HT1080 (cell line): Measurements from ENCODE around the gene ABHD15. TPM values are rescaled to one million over a fixed set of nuclear protein-coding genes. Genes with fewer than 3 reads are reported as not detected.

Experiments
- DNase-seq: peaks from one replicate; pipeline ENCODE4 v3.0.0-alpha.2; 2015; ENCODE audit warnings: low read depth
- total RNA-seq: library from RNA; depleted of rRNA; stranded (reverse); fragments of >200 nt; shearing (Covaris generic); gene quantifications from 2 replicates; pipeline ENCODE4 v1.2.3, GENCODE V29; 2014

The ABHD15 gene
- total RNA-seq, 1 experiment from 2014 or later: 6.4 TPM

DNA sequence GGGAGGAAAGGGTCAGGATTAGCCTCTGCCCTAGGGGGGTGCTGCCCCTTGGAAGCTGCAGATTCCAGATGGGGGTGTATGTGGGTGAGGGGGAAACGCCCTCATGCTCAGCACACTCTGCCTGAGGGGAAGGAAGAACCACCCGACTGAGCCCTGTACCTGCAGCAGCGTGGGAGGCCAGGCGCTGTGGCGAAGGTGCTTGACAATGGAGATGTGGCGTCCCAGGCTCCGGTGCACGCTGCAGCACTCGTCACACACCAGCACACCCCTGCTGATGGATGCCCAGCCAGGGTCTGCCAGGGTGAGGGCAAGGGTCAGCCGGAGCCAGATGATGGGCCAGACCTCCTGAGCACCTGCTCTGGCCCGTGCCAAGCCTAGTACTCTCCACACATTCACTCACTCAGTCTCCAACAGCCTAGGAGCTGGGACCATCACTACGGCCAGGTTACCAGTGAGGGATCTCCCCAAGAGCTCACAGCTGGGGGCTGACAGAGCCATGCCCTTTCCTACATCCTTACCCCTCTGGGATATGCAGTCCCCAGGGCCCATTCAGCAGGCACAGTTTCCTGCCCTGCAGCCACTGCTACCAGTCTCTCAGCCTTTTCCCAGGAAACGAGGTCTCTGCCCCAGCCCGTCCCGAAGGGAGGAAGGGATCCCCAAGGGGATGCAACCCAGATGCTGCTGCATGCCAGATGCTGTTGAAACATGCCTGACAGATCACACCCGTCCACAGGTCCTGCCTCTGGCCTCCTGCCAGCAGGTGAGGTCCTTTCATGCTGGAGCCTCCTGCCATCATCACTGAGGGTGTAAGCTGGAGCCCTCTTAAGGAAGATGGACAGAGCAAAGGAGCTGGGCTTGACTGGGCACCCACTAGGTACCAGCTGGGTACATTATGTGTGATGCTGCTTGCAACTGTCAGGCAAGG lies 16.7 kb upstream of the ABHD15 start:
- no peak for DNase-seq

DNA sequence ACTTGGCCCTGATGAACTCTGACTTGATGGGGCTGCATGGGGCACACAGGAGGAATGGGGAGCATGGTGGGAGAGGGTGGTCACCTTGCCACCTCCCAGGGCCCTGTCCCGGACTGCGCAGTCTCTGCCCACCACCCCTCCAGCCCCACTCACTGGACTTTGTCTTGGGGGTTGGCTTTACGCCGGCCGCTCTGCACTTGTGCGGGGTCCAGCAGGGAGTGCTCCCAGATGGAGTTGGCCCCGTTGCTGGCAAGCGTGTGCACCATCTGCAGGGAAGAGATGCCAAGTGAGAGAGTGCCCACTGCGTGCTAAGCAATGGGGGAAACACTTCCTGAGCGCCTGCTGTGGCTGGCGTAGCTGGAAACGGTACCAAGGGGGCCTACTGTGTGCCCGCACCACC lies 15.9 kb upstream of the ABHD15 start:
- no peak for DNase-seq

DNA sequence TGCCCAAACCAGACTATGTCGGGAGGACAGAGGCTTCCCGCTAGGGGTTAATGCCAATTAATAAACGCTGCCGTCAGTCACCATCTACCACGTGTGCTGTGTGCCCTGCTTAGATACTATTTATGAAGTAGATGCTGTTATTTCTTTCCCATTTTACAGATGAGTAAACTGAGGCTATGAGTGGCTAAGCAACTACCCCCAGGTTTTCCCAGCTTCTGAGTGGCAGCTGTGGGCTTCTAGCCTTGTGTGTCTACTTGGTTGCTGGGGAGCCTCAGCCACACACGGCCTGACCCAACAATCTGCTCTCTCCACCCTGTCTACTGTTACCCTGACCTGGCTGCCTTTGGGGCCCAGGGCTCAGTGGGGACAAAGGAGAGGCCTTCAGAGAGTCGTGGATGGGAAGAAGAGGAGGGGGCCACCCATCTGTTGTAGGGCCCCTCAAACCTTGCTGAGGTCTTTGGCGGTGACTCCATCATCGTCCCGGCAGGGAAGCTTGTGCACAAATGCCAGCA lies 15.5 kb upstream of the ABHD15 start:
- no peak for DNase-seq

DNA sequence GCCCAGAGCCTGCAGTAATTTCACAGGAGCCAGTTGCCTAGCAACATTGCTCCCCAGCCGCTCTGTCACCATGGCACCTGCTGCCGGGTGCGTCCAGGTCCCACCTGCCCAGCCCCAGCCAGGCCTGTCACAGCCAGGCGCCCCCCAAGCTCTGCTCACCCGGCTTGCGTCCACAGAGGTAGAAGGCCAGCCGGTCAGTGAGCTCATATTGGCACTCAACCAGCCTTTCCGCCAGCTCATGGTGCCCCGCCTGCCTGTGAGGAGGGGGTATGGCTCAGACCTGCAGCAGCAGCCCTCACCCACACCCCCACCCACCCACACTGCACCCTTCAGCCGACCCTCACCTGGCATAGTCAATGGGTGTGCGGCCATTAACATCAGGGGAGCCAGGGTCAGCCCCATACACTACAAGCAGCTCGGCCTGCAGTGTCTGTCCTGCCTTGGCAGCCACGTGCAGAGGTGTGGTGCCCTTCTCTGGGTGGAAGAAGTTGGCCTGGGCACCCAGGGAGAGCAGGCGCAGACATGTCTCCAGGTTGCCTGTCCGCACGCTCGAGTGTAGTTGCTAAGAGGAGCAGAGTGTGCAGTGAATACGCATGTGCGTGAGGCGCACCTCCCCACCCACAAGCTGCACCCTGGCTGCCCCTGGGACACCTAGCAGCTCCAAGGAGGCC lies 14.9 kb upstream of the ABHD15 start:
- no peak for DNase-seq

DNA sequence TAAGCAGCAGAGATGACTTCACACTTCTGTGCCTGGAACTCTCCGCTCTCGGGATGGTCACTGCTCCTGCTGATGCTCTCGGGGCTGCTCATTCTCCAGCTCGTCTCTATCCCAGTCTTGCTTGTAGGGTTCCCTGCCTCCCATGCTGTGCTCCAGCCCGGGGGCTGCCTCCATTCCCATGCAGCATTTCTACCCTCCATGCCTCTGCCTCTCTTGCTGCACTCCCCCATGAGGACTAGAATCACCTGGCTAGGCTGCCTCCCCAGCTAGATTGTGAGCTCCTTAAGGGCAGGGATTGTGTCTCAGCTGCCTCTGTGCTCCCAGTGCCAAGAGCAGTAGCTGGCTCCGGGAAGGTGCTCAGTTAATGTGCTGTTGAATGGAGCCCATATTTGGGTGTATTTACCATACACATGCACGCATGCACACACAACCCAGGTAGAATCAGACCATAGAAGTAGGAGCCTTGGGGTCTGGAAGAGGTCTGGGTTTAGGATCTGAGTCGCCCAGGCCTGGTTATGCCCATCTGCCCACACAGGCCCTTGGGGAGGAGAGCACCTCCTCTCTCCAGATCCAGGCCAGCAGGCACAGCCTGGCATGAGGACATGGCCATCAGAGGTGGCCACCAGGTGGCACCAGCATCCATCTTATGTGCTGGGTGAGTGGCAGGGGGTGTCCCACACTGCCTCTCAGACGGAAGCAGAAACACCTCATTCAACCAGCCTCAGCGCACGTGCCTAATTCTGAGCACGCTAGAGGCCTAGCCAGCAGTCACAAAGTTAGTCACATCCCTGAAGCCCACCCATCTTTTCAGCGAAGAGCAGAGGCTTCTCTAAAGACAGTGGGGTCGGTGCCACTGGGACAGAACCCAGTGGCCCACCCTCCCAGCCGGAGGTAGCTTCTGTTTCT lies 13.3 kb upstream of the ABHD15 start:
- DNase-seq: peak; percentile 92

DNA sequence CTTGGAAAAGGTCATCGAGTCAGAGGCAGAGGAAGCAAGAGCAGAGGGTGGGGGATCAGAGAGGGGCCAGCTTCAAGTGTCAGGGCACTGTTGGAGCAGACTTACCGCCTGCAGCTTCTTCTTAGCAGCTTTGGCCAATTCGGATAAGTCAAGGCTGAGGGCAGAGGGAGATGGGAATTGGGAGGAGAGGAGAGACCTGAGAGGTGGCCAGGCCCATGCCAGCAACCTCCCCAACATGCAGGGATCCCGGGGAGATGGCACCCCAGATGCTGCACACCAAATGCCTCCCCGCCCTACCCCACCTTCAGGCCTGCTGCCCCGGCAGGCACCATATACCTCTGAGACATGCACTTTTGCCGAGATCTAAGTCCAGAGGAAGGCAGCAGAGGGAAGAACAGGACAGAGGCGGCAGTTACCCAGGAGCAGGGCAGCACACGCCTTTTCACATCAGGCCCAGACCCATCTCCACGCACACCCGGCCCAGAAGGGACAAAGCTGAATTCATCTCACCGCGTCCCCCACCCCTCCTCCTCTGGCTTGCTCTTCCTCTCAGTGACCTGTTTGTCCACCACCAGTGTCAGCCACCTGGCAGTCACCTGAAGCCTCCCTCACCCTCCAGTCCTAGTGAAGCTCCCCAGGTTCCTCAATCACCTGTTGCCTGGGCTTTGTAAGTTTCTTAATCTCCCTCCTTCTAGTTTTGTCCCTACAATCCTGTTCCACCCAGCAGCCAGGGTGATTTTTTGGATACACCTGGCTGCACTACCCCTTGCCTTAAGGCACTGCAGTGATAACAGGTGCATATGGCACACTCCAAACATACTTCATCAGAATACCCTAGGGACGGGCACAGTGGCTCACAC lies 12.0 kb upstream of the ABHD15 start:
- DNase-seq: no peak

DNA sequence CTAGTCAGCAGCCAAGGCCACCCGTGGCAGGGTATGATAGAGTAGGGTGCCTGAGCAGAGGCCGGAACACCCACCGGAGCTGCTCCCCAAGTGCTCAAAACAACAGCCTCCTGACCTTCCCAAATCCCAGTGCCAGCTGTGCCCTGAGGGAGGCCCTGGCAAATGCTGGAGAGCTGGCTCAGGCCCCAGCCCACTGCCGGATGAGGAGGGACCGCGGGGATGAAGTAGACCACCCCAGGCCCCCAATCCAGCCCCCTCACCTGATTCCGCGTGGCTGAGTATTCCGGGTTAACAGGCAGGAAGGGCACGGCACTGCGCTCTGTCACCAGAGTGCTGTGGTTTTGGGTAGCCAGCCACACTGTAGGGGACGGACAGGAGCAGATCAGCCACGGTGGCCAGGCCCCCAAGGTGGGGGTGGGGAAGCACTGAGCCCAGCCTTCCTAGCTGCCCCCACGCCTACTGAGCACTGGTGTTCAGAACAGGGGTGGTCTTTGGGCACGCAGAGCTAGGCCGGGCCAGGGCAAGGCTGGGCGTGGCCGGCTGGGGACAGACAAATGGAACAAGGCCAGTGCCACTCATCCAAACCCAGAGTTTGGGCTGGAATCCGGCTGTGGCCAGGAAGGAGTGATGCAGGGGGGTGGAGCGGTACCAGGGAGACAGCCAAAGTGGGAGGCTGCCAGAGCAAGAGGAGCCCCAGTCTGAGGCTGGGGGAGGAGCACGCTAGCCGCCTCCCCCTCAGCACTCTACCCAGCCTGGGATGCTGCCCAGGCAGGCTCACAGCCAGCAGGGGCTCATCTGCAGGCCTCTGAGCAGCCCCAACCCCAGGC lies 10.8 kb upstream of the ABHD15 start:
- no peak for DNase-seq

DNA sequence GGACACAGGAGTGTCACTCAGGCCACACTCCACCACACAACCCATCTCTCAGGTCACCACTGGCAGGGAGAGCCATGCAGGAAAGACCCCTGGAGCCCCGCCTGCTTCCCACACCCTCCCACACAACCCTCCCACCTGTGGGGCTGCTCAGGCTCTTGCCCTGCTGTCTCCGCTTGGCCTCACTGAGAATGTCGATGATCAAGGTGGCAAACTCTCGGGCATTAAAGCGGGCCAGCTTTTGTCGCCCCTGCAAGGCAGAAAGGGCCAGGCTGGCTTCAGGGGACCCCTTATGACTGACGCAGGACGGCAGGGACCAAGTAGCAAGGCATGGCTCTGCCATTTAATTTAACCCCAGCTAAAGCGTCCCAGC lies 10.1 kb upstream of the ABHD15 start:
- no peak for DNase-seq

DNA sequence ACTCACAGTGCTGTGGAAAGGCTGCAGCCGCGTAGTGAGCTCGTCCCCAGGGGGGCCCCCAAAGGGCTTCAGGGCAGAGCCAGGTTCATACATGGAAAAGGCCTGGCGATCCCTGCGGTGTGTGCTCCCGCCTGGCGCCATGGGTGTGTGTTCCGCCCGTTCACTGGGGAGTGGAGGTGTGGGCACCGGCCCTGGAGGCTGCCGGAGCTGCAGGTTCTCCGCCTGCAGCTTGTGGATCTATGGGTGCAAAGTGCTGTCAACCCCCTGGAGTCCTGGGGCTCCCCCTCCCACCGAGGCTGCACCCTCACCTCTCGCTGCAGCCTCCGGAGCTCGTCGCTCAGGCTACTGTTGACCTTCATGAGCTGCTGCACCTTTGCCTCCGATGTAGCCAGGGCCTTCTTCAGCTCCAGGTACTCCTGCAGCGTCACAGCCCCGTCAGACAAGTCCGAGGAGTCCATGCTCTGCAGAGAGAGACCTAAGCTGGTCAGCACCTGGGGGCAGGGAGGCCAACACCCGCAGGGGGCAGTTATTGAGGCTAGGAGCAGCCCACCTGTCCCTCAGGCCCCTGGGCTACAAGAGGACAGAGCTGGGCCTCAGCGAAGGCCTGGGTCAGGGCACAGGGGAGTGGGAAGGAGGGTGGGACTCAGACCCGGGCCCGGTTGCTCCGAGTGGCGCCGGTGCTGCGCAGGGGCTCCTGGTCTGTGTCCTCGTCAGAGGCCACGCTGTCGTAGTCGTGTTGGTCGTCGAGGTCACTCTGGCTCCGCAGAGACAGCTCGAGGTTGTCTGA lies 9.6 kb upstream of the ABHD15 start:
- DNase-seq: no peak

DNA sequence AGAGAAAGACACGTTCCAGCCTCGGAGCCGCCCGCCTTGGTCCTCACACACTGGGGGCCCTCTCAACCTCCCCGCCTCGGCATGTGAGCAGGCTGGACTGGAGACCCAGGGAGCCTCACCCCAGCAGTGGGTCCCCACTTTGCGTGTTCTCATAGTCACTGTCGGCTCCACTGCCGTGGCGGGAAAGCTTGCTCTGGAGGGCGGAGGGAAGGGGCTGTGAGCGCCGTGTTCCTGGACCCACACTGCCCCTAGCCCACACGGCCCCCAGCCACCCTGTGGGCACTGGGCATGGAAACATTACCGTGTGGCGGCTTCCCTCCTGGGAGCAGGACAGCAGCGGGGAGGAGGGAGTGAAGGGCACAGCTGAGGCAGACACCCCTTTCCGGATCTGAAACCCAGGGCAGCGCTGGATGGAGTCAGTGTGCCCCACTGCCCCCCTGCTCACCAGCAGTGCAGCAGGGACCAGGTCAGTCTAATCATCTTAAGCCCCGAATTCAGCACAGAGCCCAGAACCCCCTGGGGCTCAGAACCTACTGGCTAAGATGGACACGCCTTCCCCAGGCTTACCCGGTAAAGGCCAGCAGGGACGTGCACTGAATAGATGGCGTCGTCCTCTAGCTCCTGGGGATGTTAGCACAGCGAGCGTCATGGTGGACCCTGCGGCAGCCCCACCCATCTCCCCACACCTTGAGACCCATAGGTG lies 8.8 kb upstream of the ABHD15 start:
- no peak for DNase-seq

DNA sequence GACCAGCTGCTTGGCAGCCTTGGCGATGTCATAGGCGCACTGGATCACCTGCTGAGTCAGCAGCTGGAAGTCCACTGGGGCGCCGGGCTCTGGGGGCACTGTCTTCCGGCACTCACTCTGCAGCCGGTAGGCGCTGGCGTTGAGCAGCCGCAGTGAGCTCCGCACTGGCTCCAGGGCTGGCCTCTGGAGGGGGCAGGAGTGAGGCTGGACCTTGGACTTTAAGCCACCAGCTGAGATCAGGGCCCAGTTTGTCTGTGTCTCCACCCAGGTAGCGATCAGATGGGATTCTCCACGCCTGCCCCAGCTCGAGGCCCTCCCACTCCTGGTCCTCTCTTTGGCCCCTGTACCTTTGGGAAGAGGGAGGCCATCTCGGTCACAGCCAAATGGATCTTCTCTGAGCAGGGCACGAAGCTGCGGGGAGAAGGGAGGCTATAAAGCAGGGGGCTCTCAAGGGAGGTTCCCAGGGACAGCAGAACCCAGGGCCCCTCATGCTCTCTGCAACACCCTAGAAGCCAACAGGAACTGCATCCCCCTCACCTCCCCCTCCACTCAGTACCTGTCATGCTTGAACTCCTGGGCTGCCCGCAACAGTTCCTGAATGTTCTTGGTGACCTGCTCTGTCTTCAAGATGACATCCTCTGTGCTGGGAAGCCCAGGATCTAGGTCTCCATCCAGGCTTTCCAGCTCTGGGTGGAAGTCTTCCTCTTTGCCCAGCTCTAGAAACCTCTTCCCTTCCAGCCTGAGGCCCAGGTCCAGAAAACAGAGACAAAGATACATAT lies 8.1 kb upstream of the ABHD15 start:
- no peak for DNase-seq

DNA sequence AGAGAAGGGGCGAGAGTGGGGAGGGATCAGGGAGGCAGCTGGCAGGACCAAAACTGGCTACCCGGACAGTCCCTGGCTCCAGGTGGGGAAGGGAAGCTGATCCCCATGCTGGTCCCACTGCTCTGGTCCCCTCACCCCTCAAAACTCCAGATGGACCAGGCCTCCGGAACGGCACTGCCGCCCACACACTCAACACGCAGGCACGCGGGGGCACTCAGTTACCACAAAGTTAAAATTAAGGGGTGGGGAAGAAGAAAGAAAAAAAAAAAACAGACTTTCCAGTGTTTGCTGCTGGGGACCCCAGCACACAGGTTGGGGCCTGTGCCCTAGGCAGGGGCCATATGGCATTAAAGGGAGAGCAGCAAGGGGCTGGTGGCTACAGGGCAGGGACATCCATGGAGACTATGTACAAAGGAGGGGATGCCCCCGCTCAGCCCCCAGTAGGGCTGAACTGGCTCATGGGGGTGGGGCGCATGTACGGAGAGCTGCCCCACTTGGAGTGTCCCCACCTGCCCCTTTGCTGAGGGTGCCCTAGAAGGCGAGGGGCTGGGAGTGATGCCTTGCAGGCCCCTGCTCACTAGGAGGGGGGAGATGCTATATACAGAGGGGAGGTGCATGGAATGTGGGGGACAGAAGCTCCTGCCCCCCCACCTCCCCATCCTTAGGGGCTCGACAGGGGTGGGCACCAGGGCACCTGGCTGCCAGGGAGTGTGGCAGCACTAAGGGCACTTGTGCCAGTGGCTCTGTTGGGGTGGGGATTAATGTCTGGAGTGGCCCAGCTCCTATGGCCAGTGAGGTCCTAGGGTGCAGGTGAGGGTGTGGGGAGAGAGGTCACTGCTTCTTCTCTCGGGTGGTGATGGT lies 7.3 kb upstream of the ABHD15 start:
- no peak for DNase-seq

DNA sequence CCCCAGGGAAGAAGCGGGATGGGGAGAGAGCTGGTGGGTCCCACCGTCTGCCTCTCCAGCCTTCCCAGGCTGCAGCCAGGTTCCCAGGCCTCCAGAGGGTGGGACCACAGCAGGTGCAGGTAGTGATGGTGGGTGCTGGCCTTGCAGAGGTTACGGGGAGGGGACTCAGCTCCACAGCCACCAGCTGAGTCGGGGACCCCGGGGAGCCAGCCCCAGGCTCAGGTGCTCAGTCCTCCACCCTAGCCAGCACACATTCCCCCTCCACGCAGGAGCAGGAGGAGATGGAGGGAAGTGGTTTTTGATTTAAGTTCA lies 6.7 kb upstream of the ABHD15 start:
- no peak for DNase-seq

DNA sequence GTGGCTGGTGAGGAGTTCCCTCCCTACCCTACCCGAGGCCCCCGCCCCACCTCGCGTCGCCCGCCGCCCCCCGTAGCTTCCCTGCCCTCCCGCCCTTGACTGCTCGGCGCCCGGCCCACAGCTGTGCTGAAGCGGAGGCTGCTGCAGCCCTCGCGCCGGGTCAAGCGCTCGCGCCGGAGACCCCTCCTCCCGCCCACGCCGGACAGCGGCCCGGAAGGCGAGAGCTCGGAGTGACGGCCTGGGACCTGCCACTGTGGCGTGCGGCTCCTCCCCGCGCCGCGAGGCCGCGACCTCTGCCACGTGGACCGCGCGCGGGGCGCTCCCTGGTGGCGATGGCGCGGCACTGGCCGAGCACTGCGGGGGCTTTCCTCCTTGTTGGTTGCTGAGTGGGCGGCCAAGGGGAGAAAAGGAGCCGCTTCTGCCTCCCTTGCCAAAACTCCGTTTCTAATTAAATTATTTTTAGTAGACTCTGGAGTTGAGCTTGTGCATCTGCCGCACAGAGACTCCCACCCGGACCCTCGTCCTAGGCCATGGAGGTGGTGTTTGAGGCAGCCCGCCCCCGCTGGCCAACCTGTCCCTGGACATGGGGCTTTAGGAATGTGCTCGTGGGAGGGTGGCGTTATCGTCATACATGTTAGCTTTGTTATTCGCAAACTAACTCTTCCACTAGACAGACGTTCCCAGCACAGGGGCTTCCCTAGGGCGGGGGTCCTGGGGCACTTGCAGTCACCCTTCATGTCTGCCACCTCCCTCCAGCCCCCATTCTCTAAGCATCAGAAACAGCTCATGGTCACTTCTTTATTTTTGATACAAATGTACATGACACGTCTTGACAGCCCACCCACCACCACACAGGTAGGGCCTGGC lies 6.1 kb upstream of the ABHD15 start:
- DNase-seq: no peak

DNA sequence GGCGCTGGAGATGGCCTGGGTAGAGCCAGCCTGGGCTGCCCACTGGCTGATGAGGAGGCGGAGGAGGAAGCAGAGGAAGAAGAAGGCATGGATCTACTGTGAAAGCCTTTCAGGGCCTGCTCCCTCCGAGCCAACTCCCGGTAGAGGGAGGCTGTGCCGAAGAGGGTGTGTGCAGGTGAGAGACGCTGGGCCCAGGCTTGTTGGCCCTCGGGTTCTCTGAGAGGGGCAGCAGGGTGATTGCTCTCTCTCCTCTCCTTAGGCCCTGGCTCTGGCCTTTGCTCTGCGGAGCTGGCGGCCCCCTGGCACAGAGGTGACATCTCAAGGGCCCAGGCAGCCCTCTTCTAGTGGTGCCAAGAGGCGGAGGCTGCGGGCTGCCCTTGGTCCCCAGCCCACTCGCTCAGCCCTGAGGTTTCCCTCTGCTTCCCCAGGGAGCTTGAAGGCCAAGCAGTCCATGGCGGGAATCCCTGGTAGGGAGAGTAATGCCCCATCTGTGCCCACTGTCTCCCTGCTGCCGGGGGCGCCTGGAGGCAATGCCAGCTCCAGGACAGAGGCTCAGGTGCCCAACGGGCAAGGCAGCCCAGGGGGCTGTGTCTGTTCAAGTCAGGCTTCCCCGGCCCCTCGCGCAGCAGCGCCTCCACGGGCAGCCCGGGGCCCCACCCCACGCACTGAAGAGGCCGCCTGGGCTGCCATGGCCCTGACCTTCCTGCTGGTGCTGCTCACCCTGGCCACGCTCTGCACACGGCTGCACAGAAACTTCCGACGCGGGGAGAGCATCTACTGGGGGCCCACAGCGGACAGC lies 5.2 kb upstream of the ABHD15 start:
- no peak for DNase-seq
